NCI-H524 (cell line): ENCODE data around the gene FILIP1L.

Source experiments
- DNase-seq, 2 experiments: peaks; one replicate each; lab custom pipeline; 2025; lab: John Stamatoyannopoulos, UW

The FILIP1L gene

GRCh38 chr3:99795573-99795972 is 318.7 kb downstream of the FILIP1L start:
- no peak for DNase-seq

- no peak for DNase-seq
Measured at GRCh38 chr3:99794485-99794884, 319.8 kb downstream of the FILIP1L start.

- DNase-seq, result peak; percentile 43 to 74
Measured at GRCh38 chr3:99789011-99789721, 325.1 kb downstream of the FILIP1L start.
